ENCODE results near the gene GRIN2C.

Gene GRIN2C

GRCh38 chr17:74796211-74796610 is 63.5 kb downstream of the GRIN2C start:
- DNase-seq, result no peak

- no peak for DNase-seq
These were observed 64.2 kb downstream of the GRIN2C start for GRCh38 chr17:74795327-74796020.

- DNase-seq, result no peak
These were observed 67.0 kb downstream of the GRIN2C start for GRCh38 chr17:74792586-74793105.
